HCT116 (cell line): Measurements from ENCODE around the gene RNF208. TPM values are rescaled to one million over a fixed set of nuclear protein-coding genes. Genes with fewer than 3 reads are reported as not detected.

Experiments used
- ATAC-seq: fragments of 200-7000 bp; cut with Tn5 transposase; 2 replicates; pipeline ENCODE4 v1.9.1; 2020; ENCODE audit warnings: mild to moderate bottlenecking, moderate library complexity
- BruUV-seq: library from RNA; stranded (reverse); fragments of 400-500 nt; replicated peaks from 2 replicates; lab custom pipeline; 2021; lab: Mats Ljungman, UMichigan
- CTCF ChIA-PET: fragments of 300-600 bp; sonication (Branson Sonifier 250); formaldehyde crosslinking; loops from one replicate; lab custom pipeline; 2021; ENCODE audit warnings: antibody characterized with exemption; lab: Charles Lee
- POLR2A ChIA-PET: fragments of 300-600, 350-600 bp; sonication (Branson Sonifier 250); formaldehyde crosslinking; loops from one replicate; lab custom pipeline; 2021; ENCODE audit warnings: antibody characterized with exemption; lab: Charles Lee
- RAD21 ChIA-PET, 2 experiments: fragments of 300-600 bp; sonication (Branson Sonifier 250); formaldehyde crosslinking; loops; one replicate each; lab custom pipeline; 2023; ENCODE audit warnings: low total read pairs in 2 of 2; ENCODE audit not compliant: uncharacterized antibody in 2 of 2, unreplicated experiment in 2 of 2, low non-redundant PET in 1 of 2; lab: Charles Lee
- DNase-seq: peaks from one replicate; pipeline ENCODE4 v3.0.0-alpha.2; 2010; ENCODE audit warnings: low read depth, low spot score
- H2AFZ ChIP-seq: fragments of 200-600 bp; shearing (Covaris generic), sonication (generic); 2 replicates; pipeline ENCODE4 v1.6.1; 2017; ENCODE audit warnings: low read depth, mixed run types, mixed read lengths, antibody characterized with exemption, low read length; ENCODE audit not compliant: poor library complexity, severe bottlenecking
- H3K27ac ChIP-seq: 2 replicates; pipeline ENCODE4 v1.5.1; 2012; ENCODE audit warnings: low read depth, low read length
- H3K27me3 ChIP-seq: fragments of 200-600 bp; sonication (generic); 2 replicates; pipeline ENCODE4 v1.6.1; 2016; ENCODE audit warnings: mixed run types, low read length, mixed read lengths; ENCODE audit not compliant: insufficient read depth
- H3K36me3 ChIP-seq, 2 experiments: fragments of 200-500 bp in 1 of 2; fragments of 200-600 bp in 1 of 2; sonication (Bioruptor generic) in 1 of 2; sonication (generic) in 1 of 2; 2 replicates each; pipeline versions ENCODE4 v1.5.1 to v1.6.1; 2014 to 2016; ENCODE audit warnings: low read length in 2 of 2, inconsistent platforms in 1 of 2, mixed read lengths in 1 of 2, mixed run types in 1 of 2; ENCODE audit not compliant: insufficient read depth in 2 of 2, control insufficient read depth in 1 of 2
- H3K4me1 ChIP-seq, 2 experiments: fragments of 200-600 bp in 1 of 2; sonication (generic) in 1 of 2; 2 replicates each; pipeline versions ENCODE4 v1.5.1 to v1.6.1; 2012 to 2017; ENCODE audit warnings: low read length in 2 of 2, inconsistent platforms in 1 of 2, mild to moderate bottlenecking in 1 of 2, mixed read lengths in 1 of 2, mixed run types in 1 of 2, moderate library complexity in 1 of 2; ENCODE audit not compliant: insufficient read depth in 2 of 2, control insufficient read depth in 1 of 2
- H3K4me2 ChIP-seq: fragments of 200-600 bp; sonication (generic); 2 replicates; pipeline ENCODE4 v1.6.1; 2017; ENCODE audit warnings: mixed run types, low read length, mixed read lengths
- H3K4me3 ChIP-seq, 2 experiments: fragments of 200-600 bp in 1 of 2; sonication (generic) in 1 of 2; replicated peaks in 1 of 2; 2 replicates each; pipeline ENCODE4 v1.5.1; 2011 to 2016; ENCODE audit warnings: low read length in 2 of 2, control low read depth in 1 of 2, low read depth in 1 of 2, mild to moderate bottlenecking in 1 of 2, mixed read lengths in 1 of 2, mixed run types in 1 of 2
- H3K79me2 ChIP-seq: fragments of 200-600 bp; sonication (generic); 2 replicates; pipeline ENCODE4 v1.6.1; 2017; ENCODE audit warnings: mild to moderate bottlenecking, mixed run types, low read length, moderate library complexity, mixed read lengths; ENCODE audit not compliant: insufficient read depth
- H3K9ac ChIP-seq: fragments of 200-600 bp; sonication (generic); 2 replicates; pipeline ENCODE4 v1.6.1; 2016; ENCODE audit warnings: low read length, mixed read lengths
- H3K9me2 ChIP-seq: fragments of 200-600 bp; sonication (generic), shearing (Covaris generic); 2 replicates; pipeline ENCODE4 v1.6.1; 2017; ENCODE audit warnings: mixed run types, mild to moderate bottlenecking, moderate library complexity; ENCODE audit not compliant: insufficient read depth
- H3K9me3 ChIP-seq, 2 experiments: fragments of 200-500 bp in 1 of 2; fragments of 200-600 bp in 1 of 2; sonication (Bioruptor generic) in 1 of 2; sonication (generic) in 1 of 2; 2 replicates each; pipeline ENCODE4 v1.6.1; 2014 to 2017; ENCODE audit warnings: low read length in 2 of 2, mixed read lengths in 2 of 2, inconsistent platforms in 1 of 2, low read depth in 1 of 2, mild to moderate bottlenecking in 1 of 2, mixed run types in 1 of 2, moderate library complexity in 1 of 2; ENCODE audit not compliant: control insufficient read depth in 1 of 2, insufficient read depth in 1 of 2
- H4K20me1 ChIP-seq: fragments of 200-600 bp; sonication (generic), shearing (Covaris generic); 2 replicates; pipeline ENCODE4 v1.6.1; 2017; ENCODE audit warnings: mixed run types, mild to moderate bottlenecking, moderate library complexity; ENCODE audit not compliant: insufficient read depth
- CBX3 ChIP-seq: IDR thresholded peaks from 2 replicates; pipeline ENCODE4 v1.6.1; 2012; ENCODE audit warnings: low read depth
- CTCF ChIP-seq, 3 experiments: fragments of 200-600 bp in 1 of 3; sonication (generic) in 1 of 3; IDR thresholded peaks in 2 of 3; conservative IDR thresholded peaks in 1 of 3; 2 replicates each; pipeline ENCODE4 v1.5.1; 2012 to 2017; ENCODE audit warnings: low read depth in 2 of 3, low read length in 2 of 3, antibody characterized with exemption in 1 of 3, borderline replicate concordance in 1 of 3, control low read depth in 1 of 3, mild to moderate bottlenecking in 1 of 3, mixed read lengths in 1 of 3, mixed run types in 1 of 3, moderate library complexity in 1 of 3; ENCODE audit not compliant: insufficient read depth in 1 of 3
- EZH2 ChIP-seq: fragments of 200-600 bp; sonication (generic); IDR thresholded peaks from 2 replicates; pipeline ENCODE4 v1.6.1; 2017; ENCODE audit warnings: antibody characterized with exemption, mixed run types
- EZH2phosphoT487 ChIP-seq: fragments of 200-600 bp; IDR thresholded peaks from 2 replicates; pipeline ENCODE4 v1.6.1; 2018; ENCODE audit warnings: antibody characterized with exemption, borderline replicate concordance
- FOSL1 ChIP-seq: IDR thresholded peaks from 2 replicates; pipeline ENCODE4 v1.6.1; 2012; ENCODE audit warnings: low read depth
- JUND ChIP-seq: IDR thresholded peaks from 2 replicates; pipeline ENCODE4 v1.6.1; 2012
- POLR2A ChIP-seq: IDR thresholded peaks from 2 replicates; pipeline ENCODE4 v1.7.0; 2011; ENCODE audit warnings: borderline replicate concordance; ENCODE audit not compliant: insufficient read depth, insufficient read length; ENCODE audit errors: extremely low read depth
- POLR2AphosphoS5 ChIP-seq: IDR thresholded peaks from 2 replicates; pipeline ENCODE4 v1.6.1; 2011; ENCODE audit warnings: mild to moderate bottlenecking, low read depth, low read length, moderate library complexity
- RAD21 ChIP-seq: IDR thresholded peaks from 2 replicates; pipeline ENCODE4 v1.6.1; 2012; ENCODE audit warnings: low read depth, mild to moderate bottlenecking
- SIN3A ChIP-seq: IDR thresholded peaks from 2 replicates; pipeline ENCODE4 v1.6.1; 2012; ENCODE audit warnings: low read depth
- SP1 ChIP-seq: IDR thresholded peaks from 2 replicates; pipeline ENCODE4 v1.6.1; 2012; ENCODE audit warnings: low read depth
- TCF7L2 ChIP-seq: IDR thresholded peaks from 2 replicates; pipeline ENCODE4 v1.7.0; 2011; ENCODE audit warnings: borderline replicate concordance, inconsistent platforms; ENCODE audit not compliant: insufficient read depth, insufficient read length; ENCODE audit errors: extremely low read depth
- YY1 ChIP-seq: IDR thresholded peaks from 2 replicates; pipeline ENCODE4 v1.6.1; 2011; ENCODE audit warnings: low read length, low read depth, moderate library complexity, mild to moderate bottlenecking; ENCODE audit not compliant: insufficient replicate concordance; ENCODE audit errors: extremely low read depth
- ZNF274 ChIP-seq: fragments of 200-500 bp; sonication (Bioruptor generic); IDR thresholded peaks from 2 replicates; pipeline ENCODE4 v1.6.1; 2014; ENCODE audit warnings: mild to moderate bottlenecking, low read depth, low read length, inconsistent platforms
- intact Hi-C: fragments of 100-400 bp; cut with micrococcal nuclease; formaldehyde crosslinking; loops from 2 replicates; pipeline ENCODE4 v1.10.0; 2022
- total RNA-seq: library from RNA; stranded (reverse); gene quantifications from one replicate; pipeline ENCODE4 v1.2.1, GENCODE V29; 2021; ENCODE audit not compliant: unreplicated experiment
- TF ChIP-seq, protein P1 (sequence below): IDR thresholded peaks from 2 replicates; pipeline ENCODE4 v1.6.1; 2012
- TF ChIP-seq, protein P2 (sequence below): IDR thresholded peaks from 2 replicates; pipeline ENCODE4 v1.6.1; 2011; ENCODE audit warnings: mild to moderate bottlenecking, low read length, moderate library complexity; ENCODE audit not compliant: insufficient replicate concordance; ENCODE audit errors: extremely low read depth

The RNF208 gene
- total RNA-seq, 1 experiment from 2014 or later: 26.1 TPM

DNA sequence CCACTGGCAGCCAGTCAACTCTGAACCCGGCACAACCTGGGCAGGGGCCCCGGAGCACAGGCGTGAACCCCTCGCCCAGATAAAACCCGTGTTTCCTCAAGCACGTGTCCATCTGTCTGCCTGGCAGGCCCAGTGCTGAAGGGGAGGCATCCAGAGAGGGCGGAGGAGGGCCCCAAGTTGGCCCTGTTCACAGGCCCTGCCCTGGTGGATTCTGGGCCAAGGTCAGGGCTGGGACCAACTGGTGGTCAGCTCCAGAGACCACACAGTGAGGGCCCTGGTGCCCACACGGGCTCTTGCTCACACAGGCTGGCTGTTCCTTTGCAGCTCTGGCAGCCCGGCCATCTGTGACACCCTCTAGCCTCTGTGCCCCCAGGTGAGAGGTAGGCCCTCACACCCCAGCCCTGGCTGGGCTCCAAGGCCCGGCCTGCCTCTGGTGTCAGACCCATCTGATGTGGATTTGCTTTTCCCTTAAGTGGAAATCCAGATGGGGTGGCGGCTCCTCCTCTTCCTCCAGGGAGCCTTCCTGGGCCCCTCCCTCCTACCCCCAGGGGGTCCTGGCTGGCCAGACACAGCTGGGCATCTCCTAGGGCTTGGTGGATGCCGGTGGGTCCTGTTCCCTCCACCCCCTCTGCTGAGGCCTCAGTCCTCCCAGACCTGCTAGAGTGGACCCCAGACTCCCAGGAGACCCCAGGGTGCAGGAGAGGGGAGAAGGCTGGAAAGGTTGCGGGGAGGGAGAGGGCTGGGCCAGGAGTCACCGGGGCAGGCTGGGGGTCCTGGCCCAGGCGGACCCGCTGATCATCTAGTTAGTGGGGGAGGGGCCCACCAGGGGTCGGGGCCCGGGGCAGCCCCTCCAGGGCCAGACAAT lies 28.5 kb upstream of the RNF208 start:
- ChIA-PET POLR2A (interaction anchor here (1.4 kb wide), 1 partner anchor 10 kb away, joined by 6 read pairs; the partner anchor contains the start of gene TUBB4B), RAD21 (no interaction called here)
- ATAC-seq (no peak), DNase-seq (no peak)
- Histone ChIP-seq H2AFZ (no peak overlapping the region), H3K9me2 (no peaks in the 10 kb centered on the region), H3K4me1 (peaks cover 15 to 30% of the 10 kb centered on the region in 2 experiments), H3K9ac (no peak overlapping the region), H4K20me1 (no peaks in the 10 kb centered on the region)
- intact Hi-C loops: no loop called here
- no peak for TF ChIP-seq CTCF (IDR thresholded peaks at IDR 0.05 in 2 of 3, conservative IDR thresholded peaks at IDR 0.05 in 1 of 3; ENCODE audit: borderline replicate concordance in 1 of 3, insufficient read depth in 1 of 3, low read depth in 2 of 3, low read length in 2 of 3)
- TF ChIP-seq FOSL1: no peak
- no peak for TF ChIP-seq JUND
- no peak for TF ChIP-seq POLR2AphosphoS5
- TF ChIP-seq TCF7L2: no peak
- TF ChIP-seq EZH2phosphoT487: no peak
- no peak for TF ChIP-seq ZNF274
- TF ChIP-seq POLR2A: no peak
- TF ChIP-seq SP1: no peak
- TF ChIP-seq, protein P1, sequence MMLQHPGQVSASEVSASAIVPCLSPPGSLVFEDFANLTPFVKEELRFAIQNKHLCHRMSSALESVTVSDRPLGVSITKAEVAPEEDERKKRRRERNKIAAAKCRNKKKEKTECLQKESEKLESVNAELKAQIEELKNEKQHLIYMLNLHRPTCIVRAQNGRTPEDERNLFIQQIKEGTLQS: no peak
- no peak for TF ChIP-seq YY1
- TF ChIP-seq CBX3: no peak
- no peak for TF ChIP-seq SIN3A
- no peak for TF ChIP-seq RAD21
- no peak for TF ChIP-seq EZH2
- TF ChIP-seq, protein P2, sequence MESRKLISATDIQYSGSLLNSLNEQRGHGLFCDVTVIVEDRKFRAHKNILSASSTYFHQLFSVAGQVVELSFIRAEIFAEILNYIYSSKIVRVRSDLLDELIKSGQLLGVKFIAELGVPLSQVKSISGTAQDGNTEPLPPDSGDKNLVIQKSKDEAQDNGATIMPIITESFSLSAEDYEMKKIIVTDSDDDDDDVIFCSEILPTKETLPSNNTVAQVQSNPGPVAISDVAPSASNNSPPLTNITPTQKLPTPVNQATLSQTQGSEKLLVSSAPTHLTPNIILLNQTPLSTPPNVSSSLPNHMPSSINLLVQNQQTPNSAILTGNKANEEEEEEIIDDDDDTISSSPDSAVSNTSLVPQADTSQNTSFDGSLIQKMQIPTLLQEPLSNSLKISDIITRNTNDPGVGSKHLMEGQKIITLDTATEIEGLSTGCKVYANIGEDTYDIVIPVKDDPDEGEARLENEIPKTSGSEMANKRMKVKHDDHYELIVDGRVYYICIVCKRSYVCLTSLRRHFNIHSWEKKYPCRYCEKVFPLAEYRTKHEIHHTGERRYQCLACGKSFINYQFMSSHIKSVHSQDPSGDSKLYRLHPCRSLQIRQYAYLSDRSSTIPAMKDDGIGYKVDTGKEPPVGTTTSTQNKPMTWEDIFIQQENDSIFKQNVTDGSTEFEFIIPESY: no peak
- TF ChIP-seq, all 23 proteins: peak for 0
- Histone ChIP-seq H3K36me3 (no peaks in the 10 kb centered on the region), H3K79me2 (peaks cover 4% of the 10 kb centered on the region), H3K4me3 (no peak overlapping the region), H3K9me3 (no peaks in the 10 kb centered on the region), H3K27ac (no peak overlapping the region), H3K27me3 (no peaks in the 10 kb centered on the region), H3K4me2 (no peak overlapping the region)
- BruUV-seq: no TSS peak
- CTCF ChIA-PET: interaction anchor here (1.1 kb wide), 1 partner anchor 14 kb away, joined by 4 read pairs; no protein-coding TSS in a partner anchor
